HepG2 (cell line): ENCODE results near the gene SMIM38. TPM values are rescaled to one million over a fixed set of nuclear protein-coding genes. Genes with fewer than 3 reads are reported as not detected.

Experiments used
- ARHGAP35 ChIP-seq: sonication (generic); formaldehyde crosslinking; IDR thresholded peaks from 2 replicates; pipeline ENCODE4 v1.9.0; 2022; ENCODE audit warnings: mild to moderate bottlenecking, inconsistent platforms, moderate library complexity, missing genetic modification reagents, borderline replicate concordance
- CREB3 ChIP-seq: sonication (generic); formaldehyde crosslinking; IDR thresholded peaks from 2 replicates; pipeline ENCODE4 v1.5.0; 2020; ENCODE audit warnings: missing genetic modification reagents
- ESRRA ChIP-seq: sonication (generic); formaldehyde crosslinking; IDR thresholded peaks from 2 replicates; pipeline ENCODE4 v1.5.1; 2020; ENCODE audit warnings: mild to moderate bottlenecking, low read depth, missing genetic modification reagents
- FOXM1 ChIP-seq: sonication (generic); formaldehyde crosslinking; IDR thresholded peaks from 2 replicates; pipeline ENCODE4 v1.5.0; 2020; ENCODE audit warnings: missing genetic modification reagents
- HBP1 ChIP-seq: IDR thresholded peaks from 2 replicates; pipeline ENCODE4 v1.6.1; 2016; ENCODE audit warnings: low read depth, control low read depth
- KAT8 ChIP-seq: IDR thresholded peaks from 2 replicates; pipeline ENCODE4 v1.6.1; 2016; ENCODE audit warnings: missing genetic modification reagents, missing compliant biosample characterization
- MXD4 ChIP-seq: IDR thresholded peaks from 2 replicates; pipeline ENCODE4 v1.6.1; 2016; ENCODE audit warnings: mild to moderate bottlenecking, missing biosample characterization, missing genetic modification reagents
- NBN ChIP-seq: fragments of 450-650 bp; conservative IDR thresholded peaks from 2 replicates; pipeline ENCODE4 v1.6.1; 2017
- PITX1 ChIP-seq: sonication (generic); formaldehyde crosslinking; IDR thresholded peaks from 2 replicates; pipeline ENCODE4 v1.5.1; 2020; ENCODE audit warnings: mild to moderate bottlenecking, missing genetic modification reagents
- SOX6 ChIP-seq, 2 experiments: fragments of 450-650 bp in 1 of 2; sonication (generic) in 1 of 2; formaldehyde crosslinking in 1 of 2; IDR thresholded peaks; 2 replicates each; pipeline versions ENCODE4 v1.4.0 to v1.6.1; 2017 to 2020; ENCODE audit warnings: antibody characterized with exemption in 1 of 2, mild to moderate bottlenecking in 1 of 2, missing genetic modification reagents in 1 of 2
- TEAD3 ChIP-seq: optimal IDR thresholded peaks from 2 replicates; pipeline ENCODE3; 2016; ENCODE audit warnings: borderline replicate concordance
- U2AF1 ChIP-seq: fragments of 200-400 bp; formaldehyde crosslinking; optimal IDR thresholded peaks from 2 replicates; pipeline ENCODE3; 2017; ENCODE audit warnings: mild to moderate bottlenecking, low read depth, low read length
- ZBTB42 ChIP-seq: sonication (generic); formaldehyde crosslinking; IDR thresholded peaks from 2 replicates; pipeline ENCODE4 v1.5.0; 2020; ENCODE audit warnings: mild to moderate bottlenecking, missing genetic modification reagents
- ZFP90 ChIP-seq: sonication (generic); formaldehyde crosslinking; IDR thresholded peaks from 2 replicates; pipeline ENCODE4 v1.8.0; 2022; ENCODE audit warnings: missing genetic modification reagents, mild to moderate bottlenecking, inconsistent platforms, borderline replicate concordance
- ZNF224 ChIP-seq: sonication (generic); formaldehyde crosslinking; IDR thresholded peaks from 2 replicates; pipeline ENCODE4 v1.5.0; 2020; ENCODE audit warnings: mild to moderate bottlenecking, missing genetic modification reagents
- ZNF280B ChIP-seq: sonication (generic); formaldehyde crosslinking; IDR thresholded peaks from 2 replicates; pipeline ENCODE4 v1.5.0; 2020; ENCODE audit warnings: missing genetic modification reagents, mild to moderate bottlenecking, borderline replicate concordance
- ZNF333 ChIP-seq: sonication (generic); formaldehyde crosslinking; IDR thresholded peaks from 2 replicates; pipeline ENCODE4 v1.4.0; 2020; ENCODE audit warnings: mild to moderate bottlenecking, missing genetic modification reagents, borderline replicate concordance
- ZNF431 ChIP-seq: sonication (generic); formaldehyde crosslinking; IDR thresholded peaks from 2 replicates; pipeline ENCODE4 v1.9.0; 2022; ENCODE audit warnings: missing genetic modification reagents, low read depth, mild to moderate bottlenecking, borderline replicate concordance
- ZNF451 ChIP-seq: sonication (generic); formaldehyde crosslinking; IDR thresholded peaks from 2 replicates; pipeline ENCODE4 v1.5.0; 2020; ENCODE audit warnings: mild to moderate bottlenecking, missing genetic modification reagents
- ZNF605 ChIP-seq: sonication (generic); formaldehyde crosslinking; IDR thresholded peaks from 2 replicates; pipeline ENCODE4 v1.8.0; 2022; ENCODE audit warnings: mild to moderate bottlenecking, missing genetic modification reagents
- ZNF674 ChIP-seq: sonication (generic); formaldehyde crosslinking; IDR thresholded peaks from 2 replicates; pipeline ENCODE4 v1.5.0; 2020; ENCODE audit warnings: low read depth, mild to moderate bottlenecking, missing genetic modification reagents
- ZNF740 ChIP-seq: sonication (generic); formaldehyde crosslinking; IDR thresholded peaks from 2 replicates; pipeline ENCODE4 v1.4.0; 2020; ENCODE audit warnings: missing genetic modification reagents
- ZNF883 ChIP-seq: sonication (generic); formaldehyde crosslinking; IDR thresholded peaks from 2 replicates; pipeline ENCODE4 v1.5.1; 2020; ENCODE audit warnings: mild to moderate bottlenecking, missing genetic modification reagents; ENCODE audit errors: not compliant biosample characterization
- polyA plus RNA-seq, 8 experiments: library from polyadenylated mRNA; depleted of rRNA in 3 of 8; stranded (reverse) in 7 of 8; unstranded in 1 of 8; fragments of >200 nt; fragmentation: Illumina TruSeq in 4 of 8; extraction: Trizol in 4 of 8; gene quantifications; 2 replicates each; pipeline versions ENCODE4 v1.2.1 to v1.2.3, GENCODE V29; 2011 to 2016; ENCODE audit warnings: low read depth in 4 of 8, missing spikeins in 1 of 8, mixed read lengths in 1 of 8; ENCODE audit not compliant: insufficient read depth in 1 of 8
- total RNA-seq, 5 experiments: library from RNA; depleted of rRNA; stranded (reverse); fragments of >200 nt; fragmentation: Illumina TruSeq; extraction: Trizol; gene quantifications; 2 replicates each; pipeline ENCODE4 v1.2.3, GENCODE V29; 2016; ENCODE audit warnings: low read depth in 1 of 5
- TF ChIP-seq, protein P1 (sequence below): sonication (generic); formaldehyde crosslinking; IDR thresholded peaks from 2 replicates; pipeline ENCODE4 v1.4.0; 2020; ENCODE audit warnings: missing genetic modification reagents
- TF ChIP-seq, protein P2 (sequence below): sonication (generic); formaldehyde crosslinking; IDR thresholded peaks from 2 replicates; pipeline ENCODE4 v1.8.0; 2022; ENCODE audit warnings: mild to moderate bottlenecking, missing genetic modification reagents, moderate library complexity

Gene SMIM38
- total and polyA plus RNA-seq, 2 of the 13 experiments (the other 11 are each of a cell fraction or from before 2014, with no cell fraction given): 0.30 to 0.40 TPM

DNA sequence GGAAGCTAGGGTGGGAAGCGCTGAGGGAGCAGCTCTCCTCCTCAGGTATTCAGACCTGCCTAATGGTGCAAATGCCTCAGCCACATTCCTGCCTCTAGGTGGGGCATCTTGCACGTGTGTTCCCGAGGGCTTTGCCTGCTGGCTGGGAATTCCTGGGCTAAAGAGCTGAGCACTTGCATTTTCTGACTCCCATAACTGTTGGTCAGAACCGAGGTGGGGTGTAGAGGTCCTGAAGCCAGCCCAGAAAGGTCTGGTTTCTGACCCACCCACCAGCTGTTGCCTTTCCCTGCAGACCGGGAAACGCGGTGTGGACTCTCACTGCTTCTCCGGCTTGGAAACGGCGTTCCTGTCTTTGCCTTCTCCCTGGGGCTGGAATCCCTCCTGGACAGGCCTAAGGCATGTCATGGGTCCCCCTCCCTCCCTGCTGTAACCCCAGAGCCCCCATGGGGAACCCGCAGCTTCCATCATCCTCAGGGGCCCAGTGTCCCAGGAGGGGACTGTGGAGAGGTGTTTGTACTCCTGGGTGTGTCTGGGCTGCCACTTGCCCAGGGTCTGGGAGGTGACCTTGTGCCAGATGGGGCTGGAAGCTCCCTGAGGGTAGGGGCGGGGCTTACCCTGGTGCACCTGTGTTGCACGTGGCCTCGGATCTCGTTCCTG is 24.0 kb upstream of the SMIM38 start (continued):
- peak; percentile 34; the same call in 1 of the 2 replicates for TF ChIP-seq MXD4 (CRISPR knock-in tag)
- no peak for TF ChIP-seq ZNF674 (CRISPR knock-in tag)
- no peak for TF ChIP-seq ZNF431 (CRISPR knock-in tag)
- no peak for TF ChIP-seq FOXM1 (CRISPR knock-in tag)
- TF ChIP-seq ESRRA (CRISPR knock-in tag): no peak
- TF ChIP-seq ZNF224 (CRISPR knock-in tag): no peak
- TF ChIP-seq ZBTB42: no peak
- TF ChIP-seq ZNF280B: no peak
- TF ChIP-seq, protein P1, sequence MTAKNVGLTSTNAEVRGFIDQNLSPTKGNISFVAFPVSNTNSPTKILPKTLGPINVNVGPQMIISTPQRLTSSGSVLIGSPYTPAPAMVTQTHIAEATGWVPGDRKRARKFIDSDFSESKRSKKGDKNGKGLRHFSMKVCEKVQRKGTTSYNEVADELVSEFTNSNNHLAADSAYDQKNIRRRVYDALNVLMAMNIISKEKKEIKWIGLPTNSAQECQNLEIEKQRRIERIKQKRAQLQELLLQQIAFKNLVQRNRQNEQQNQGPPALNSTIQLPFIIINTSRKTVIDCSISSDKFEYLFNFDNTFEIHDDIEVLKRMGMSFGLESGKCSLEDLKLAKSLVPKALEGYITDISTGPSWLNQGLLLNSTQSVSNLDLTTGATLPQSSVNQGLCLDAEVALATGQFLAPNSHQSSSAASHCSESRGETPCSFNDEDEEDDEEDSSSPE (CRISPR knock-in tag): no peak
- TF ChIP-seq KAT8 (CRISPR knock-in tag): no peak
- TF ChIP-seq, protein P2, sequence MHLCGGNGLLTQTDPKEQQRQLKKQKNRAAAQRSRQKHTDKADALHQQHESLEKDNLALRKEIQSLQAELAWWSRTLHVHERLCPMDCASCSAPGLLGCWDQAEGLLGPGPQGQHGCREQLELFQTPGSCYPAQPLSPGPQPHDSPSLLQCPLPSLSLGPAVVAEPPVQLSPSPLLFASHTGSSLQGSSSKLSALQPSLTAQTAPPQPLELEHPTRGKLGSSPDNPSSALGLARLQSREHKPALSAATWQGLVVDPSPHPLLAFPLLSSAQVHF (CRISPR knock-in tag): no peak
- TF ChIP-seq ZFP90 (CRISPR knock-in tag): no peak
- no peak for TF ChIP-seq ZNF883 (CRISPR knock-in tag)
- TF ChIP-seq U2AF1: no peak
- TF ChIP-seq ZNF740 (CRISPR knock-in tag): no peak
- TF ChIP-seq TEAD3: peak; percentile 100
- peak; percentile 34; the same call in 1 of the 2 replicates for TF ChIP-seq PITX1 (CRISPR knock-in tag)
- TF ChIP-seq CREB3 (CRISPR knock-in tag): no peak
- TF ChIP-seq ZNF605 (CRISPR knock-in tag): no peak
- TF ChIP-seq HBP1 (CRISPR knock-in tag): no peak
- no peak for TF ChIP-seq ZNF451 (CRISPR knock-in tag)
- no peak for TF ChIP-seq ZNF333 (CRISPR knock-in tag)
- no peak for TF ChIP-seq SOX6 (IDR thresholded peaks at IDR 0.05)
- TF ChIP-seq SOX6 (CRISPR knock-in tag; IDR thresholded peaks at IDR 0.05): peak; percentile 11; the same call in 1 of the 2 replicates
- no peak for TF ChIP-seq NBN
- TF ChIP-seq ARHGAP35 (CRISPR knock-in tag): no peak
